H1 (cell line): ENCODE data around the gene PARP15.

Experiments
- BACH1 ChIP-seq: IDR thresholded peaks from 2 replicates; pipeline ENCODE4 v1.6.1; 2012; ENCODE audit warnings: low read length, improper control_type of control experiment
- CREB1 ChIP-seq: IDR thresholded peaks from 2 replicates; pipeline ENCODE4 v1.6.1; 2012; ENCODE audit warnings: inconsistent platforms
- EZH2 ChIP-seq: fragments of 200-600 bp; sonication (generic); IDR thresholded peaks from 2 replicates; pipeline ENCODE4 v1.7.1; 2012; ENCODE audit warnings: low read depth, mild to moderate bottlenecking, moderate library complexity, low read length, inconsistent platforms; ENCODE audit not compliant: severe bottlenecking
- JUN ChIP-seq: IDR thresholded peaks from 2 replicates; pipeline ENCODE4 v1.6.1; 2011; ENCODE audit warnings: low read depth, mild to moderate bottlenecking, improper control_type of control experiment, low read length
- KDM5A ChIP-seq: fragments of 200-600 bp; IDR thresholded peaks from 2 replicates; pipeline ENCODE4 v1.7.1; 2012; ENCODE audit warnings: mild to moderate bottlenecking, low read length, inconsistent platforms, mixed read lengths
- POLR2A ChIP-seq, 2 experiments: IDR thresholded peaks; 1 replicate in 1 of 2; 2 replicates in 1 of 2; pipeline ENCODE4 v1.6.1; 2011; ENCODE audit warnings: low read depth in 2 of 2, low read length in 2 of 2, mild to moderate bottlenecking in 2 of 2; ENCODE audit errors: control extremely low read depth in 1 of 2
- POLR2AphosphoS5 ChIP-seq: IDR thresholded peaks from 2 replicates; pipeline ENCODE4 v1.6.1; 2011; ENCODE audit warnings: low read depth, low read length
- SP2 ChIP-seq: IDR thresholded peaks from 2 replicates; pipeline ENCODE4 v1.6.1; 2012; ENCODE audit warnings: mild to moderate bottlenecking, low read length, inconsistent platforms
- TCF12 ChIP-seq: IDR thresholded peaks from 2 replicates; pipeline ENCODE4 v1.6.1; 2011; ENCODE audit warnings: low read depth, mild to moderate bottlenecking, low read length
- TF ChIP-seq, protein P1 (sequence below), 3 experiments: IDR thresholded peaks; 1 replicate in 2 of 3; 2 replicates in 1 of 3; pipeline versions ENCODE4 v1.5.1 to v1.6.1; 2011; ENCODE audit warnings: low read length in 3 of 3, mild to moderate bottlenecking in 3 of 3, inconsistent platforms in 2 of 3, low read depth in 1 of 3, moderate library complexity in 1 of 3; ENCODE audit not compliant: insufficient read depth in 1 of 3; ENCODE audit errors: control extremely low read depth in 1 of 3

- TF ChIP-seq EZH2, result no peak
- TF ChIP-seq SP2, result no peak
- TF ChIP-seq, protein P1, sequence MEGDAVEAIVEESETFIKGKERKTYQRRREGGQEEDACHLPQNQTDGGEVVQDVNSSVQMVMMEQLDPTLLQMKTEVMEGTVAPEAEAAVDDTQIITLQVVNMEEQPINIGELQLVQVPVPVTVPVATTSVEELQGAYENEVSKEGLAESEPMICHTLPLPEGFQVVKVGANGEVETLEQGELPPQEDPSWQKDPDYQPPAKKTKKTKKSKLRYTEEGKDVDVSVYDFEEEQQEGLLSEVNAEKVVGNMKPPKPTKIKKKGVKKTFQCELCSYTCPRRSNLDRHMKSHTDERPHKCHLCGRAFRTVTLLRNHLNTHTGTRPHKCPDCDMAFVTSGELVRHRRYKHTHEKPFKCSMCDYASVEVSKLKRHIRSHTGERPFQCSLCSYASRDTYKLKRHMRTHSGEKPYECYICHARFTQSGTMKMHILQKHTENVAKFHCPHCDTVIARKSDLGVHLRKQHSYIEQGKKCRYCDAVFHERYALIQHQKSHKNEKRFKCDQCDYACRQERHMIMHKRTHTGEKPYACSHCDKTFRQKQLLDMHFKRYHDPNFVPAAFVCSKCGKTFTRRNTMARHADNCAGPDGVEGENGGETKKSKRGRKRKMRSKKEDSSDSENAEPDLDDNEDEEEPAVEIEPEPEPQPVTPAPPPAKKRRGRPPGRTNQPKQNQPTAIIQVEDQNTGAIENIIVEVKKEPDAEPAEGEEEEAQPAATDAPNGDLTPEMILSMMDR (IDR thresholded peaks at IDR 0.05; ENCODE audit: control extremely low read depth in 1 of 3, insufficient read depth in 1 of 3, low read depth in 1 of 3, low read length in 3 of 3), result no peak
- TF ChIP-seq POLR2AphosphoS5, result no peak
- TF ChIP-seq JUN, result no peak
- no peak for TF ChIP-seq TCF12
- TF ChIP-seq CREB1, result no peak
- no peak for TF ChIP-seq BACH1
- no peak for TF ChIP-seq KDM5A
- TF ChIP-seq POLR2A (IDR thresholded peaks at IDR 0.05; ENCODE audit: control extremely low read depth in 1 of 2, low read depth in 2 of 2, low read length in 2 of 2), result no peak
These were observed 21.1 kb downstream of the PARP15 start for GRCh38 chr3:122598556-122598955.
